Daoy (cell line): ENCODE results near the gene CAV2. TPM values are rescaled to one million over a fixed set of nuclear protein-coding genes. Genes with fewer than 3 reads are reported as not detected.
"Not testable (repeated sequence)": the region's sequence is repeated elsewhere in the genome, so short reads cannot be mapped to it uniquely, and the experiment has no call there.

Experiments used
- DNase-seq: peaks from one replicate; pipeline ENCODE4 v3.0.0-alpha.2; 2015; ENCODE audit warnings: low read depth
- total RNA-seq: library from RNA; depleted of rRNA; stranded (reverse); fragments of >200 nt; shearing (Covaris generic); gene quantifications from 2 replicates; pipeline ENCODE4 v1.2.3, GENCODE V29; 2014; rRNA removed

Gene CAV2, protein sequence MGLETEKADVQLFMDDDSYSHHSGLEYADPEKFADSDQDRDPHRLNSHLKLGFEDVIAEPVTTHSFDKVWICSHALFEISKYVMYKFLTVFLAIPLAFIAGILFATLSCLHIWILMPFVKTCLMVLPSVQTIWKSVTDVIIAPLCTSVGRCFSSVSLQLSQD
- total RNA-seq: 150 and 191 TPM in 2 replicates

DNA sequence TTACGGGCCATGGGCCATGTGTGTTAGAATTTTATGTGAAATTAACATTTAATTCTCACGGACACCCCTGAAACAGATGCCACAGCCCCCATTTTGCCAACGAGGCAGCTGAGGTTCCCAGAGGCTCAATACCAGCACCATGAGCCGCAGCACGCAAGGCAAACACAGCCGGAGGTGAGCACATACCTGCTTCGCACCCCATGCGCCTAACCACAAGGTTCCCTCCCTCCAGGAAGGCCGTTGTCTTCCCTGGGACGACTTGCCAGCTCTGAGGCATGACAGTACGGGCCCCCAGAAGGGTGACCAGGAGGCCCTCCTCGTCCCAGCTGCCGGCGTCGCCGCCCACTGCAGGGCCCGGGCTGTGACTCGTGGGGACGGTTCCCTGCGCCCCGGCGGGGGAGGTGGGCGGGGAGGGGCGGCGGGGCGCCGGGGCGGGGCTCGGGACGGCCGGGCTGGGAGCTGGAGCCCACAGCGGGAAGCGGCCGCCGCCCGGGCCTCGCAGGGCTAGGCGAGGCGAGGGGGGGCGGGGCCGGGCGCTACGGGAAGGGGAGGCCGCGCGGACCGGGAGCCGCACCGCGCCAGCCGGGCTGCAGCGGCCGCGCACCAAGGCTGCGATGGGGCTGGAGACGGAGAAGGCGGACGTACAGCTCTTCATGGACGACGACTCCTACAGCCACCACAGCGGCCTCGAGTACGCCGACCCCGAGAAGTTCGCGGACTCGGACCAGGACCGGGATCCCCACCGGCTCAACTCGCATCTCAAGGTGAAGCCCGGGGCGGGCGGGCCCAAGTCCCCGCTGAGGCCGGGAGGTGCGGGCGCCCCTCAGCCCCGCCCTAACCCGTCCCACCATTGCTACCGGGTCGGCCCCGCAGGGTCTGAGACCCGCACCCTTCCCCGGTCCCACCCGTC, at the start of gene CAV2:
Gene CAV2 (plus strand): TSS at position 571 of the 910 bp plus-strand sequence. CDS start 44 bp downstream, at position 615.
- peak; percentile 89 for DNase-seq

DNA sequence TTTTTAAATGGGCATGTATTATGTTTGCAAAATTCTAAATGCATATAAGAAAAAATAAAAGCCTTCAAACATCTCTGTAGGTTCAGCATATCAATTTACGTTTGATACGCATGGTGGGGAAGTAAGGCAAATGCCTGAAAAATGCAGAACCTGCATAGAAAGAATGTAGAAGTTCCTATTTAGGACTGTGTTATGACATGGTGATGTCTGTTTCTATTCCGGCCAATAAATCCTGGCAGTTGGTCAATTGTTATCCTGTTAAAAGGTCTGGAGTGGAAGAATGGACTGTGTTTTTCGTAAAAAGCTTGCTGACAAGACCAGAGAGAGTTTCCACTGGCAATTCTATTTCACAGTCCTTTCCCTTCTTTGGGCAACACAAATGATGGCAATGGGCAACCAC, 49.6 kb upstream of the CAV2 start:
- no peak for DNase-seq

DNA sequence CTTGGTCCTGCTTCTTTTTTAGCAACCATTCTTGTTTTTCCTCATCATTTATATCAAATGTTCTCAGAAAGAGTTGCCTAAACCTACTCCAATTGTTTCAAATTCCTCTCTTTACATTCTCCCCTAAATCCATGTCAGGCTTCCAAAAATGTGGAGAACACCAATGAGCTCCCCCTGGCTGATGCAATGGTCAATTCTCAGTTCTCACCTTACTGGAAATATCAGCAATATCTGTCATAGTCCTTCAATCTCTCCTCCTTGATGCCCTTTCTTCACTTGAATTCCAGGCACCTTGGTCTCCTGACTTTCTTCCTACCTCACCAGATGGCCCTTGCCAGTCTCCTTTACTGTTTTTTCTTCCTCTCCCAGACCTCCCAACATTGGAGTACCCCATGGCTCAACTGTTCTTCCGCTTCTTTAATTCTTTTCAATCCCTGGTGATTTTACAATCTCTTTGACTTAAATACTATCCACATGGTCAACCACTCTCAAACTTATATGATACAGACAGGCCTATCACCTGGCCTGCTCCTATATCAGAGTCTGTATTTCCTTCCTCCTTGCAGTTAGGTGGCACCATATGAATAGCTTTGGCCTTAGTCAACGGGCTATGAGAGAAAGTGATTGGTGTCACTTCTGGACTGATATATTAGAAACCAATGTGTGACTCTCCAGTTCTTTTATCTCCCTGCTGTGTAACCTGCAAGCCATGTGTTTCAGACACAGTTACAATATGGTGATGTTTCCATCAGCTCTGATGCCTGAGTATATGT, 47.4 kb upstream of the CAV2 start:
- DNase-seq: no peak

DNA sequence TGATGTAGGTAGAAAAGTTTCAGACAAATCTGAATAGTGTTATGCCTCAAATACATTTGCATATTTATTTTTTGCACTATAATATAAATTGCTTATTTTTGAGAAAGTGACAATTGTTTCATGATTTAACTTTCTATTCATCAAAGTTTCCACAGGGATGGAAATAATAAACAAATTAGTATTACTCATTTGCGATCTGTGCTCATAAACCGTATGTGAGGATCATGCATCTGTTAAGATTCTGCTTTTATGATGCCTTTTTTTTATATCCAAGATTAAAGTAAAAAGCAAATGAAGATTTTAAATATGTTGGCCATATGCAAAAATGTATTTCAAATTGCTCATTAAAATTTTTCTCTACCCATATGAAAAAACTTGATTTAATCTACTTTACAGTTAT, 45.2 kb upstream of the CAV2 start:
- DNase-seq: no peak

DNA sequence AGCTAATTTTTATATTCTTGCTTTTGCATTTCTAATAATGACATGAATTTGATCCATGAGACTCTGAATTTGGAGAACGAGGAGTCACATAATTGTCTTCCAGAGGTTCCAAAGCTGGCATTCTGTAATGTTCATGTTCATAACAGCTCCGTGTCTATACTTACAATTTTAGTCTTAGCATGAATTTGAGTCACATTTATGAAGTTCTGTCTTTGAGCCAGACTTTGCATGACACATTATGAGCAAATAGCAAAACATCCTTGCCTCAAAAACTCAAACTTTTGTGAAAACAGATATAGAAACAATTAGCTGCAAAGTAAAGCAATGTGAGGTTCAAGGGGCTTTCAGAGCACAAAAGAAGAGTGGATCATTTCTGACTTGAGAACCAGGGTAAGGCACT, 44.5 kb upstream of the CAV2 start:
- peak; percentile 49 for DNase-seq

DNA sequence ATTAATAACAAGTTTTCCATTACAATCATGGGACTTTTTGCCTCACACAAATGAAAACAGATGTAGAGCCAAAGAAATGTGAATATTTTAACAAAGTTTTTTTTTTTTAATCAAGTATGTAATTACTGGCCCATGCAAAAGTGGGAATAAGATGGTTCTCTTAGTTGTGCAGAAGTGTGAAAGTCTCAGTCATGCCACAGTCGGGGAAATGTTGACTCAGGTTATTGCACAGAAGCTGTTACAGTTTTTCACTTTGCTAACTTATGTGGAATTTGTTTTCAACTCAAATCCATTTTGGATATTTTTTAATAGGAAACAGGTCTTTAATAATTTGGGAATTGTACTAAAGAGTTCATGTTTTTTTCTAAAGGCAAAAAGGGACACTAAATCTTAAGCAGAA, 44.0 kb upstream of the CAV2 start:
- no peak for DNase-seq

DNA sequence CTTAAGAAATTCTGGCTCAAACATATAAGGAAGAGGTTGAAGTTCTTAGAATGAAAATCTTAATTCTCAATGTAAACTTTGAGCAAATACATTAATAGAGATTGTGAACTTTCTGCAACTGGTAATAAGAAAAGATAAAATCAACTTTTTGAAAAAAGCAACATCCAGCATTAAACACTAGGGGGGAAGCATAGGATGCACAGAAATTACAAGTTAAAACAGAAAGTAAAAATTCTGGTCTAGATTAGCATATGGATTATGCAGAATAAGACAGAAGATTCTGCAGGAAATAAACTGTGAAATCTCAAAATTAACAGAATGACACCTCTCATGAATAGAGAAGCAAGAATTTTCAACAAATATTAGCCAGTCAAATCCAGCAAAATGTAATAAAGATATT, 38.0 kb upstream of the CAV2 start:
- no peak for DNase-seq

DNA sequence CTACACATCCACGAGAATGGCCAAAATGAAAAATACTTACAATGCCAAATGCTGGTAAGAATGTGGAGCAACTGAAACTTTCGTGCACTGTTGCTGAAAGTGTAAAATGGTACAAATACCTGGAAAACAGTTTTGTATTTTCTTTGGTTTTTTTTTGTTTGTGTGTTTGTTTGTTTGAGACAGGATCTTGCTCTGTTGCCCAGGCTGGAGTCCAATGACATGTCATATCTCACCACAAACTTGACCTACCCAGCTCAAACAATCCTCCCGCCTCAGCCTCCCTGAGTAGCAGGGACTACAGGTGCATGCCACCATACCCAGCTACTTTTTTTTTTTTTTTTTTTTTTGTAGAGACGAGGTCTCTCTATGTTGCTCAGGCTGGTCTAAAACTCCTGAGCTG, 35.6 kb upstream of the CAV2 start:
- no peak for DNase-seq

DNA sequence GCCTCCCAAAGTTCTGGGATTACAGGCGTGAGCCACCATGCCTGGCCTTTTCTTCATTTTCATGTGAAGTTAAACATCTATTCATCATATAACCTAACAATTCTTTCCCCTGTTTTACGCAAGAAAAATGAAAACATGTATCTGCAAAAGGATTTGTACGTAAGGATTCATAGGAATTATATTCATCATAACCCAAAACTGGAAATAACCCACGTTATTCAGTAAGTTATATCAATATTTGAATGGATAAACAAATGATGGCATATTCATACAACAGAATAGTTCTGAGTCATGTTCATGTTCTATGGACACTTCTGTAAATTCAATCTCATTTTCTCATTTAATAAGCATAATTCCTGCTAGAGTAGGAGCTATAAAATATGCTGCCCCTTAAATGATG, 35.2 kb upstream of the CAV2 start:
- DNase-seq: no peak

DNA sequence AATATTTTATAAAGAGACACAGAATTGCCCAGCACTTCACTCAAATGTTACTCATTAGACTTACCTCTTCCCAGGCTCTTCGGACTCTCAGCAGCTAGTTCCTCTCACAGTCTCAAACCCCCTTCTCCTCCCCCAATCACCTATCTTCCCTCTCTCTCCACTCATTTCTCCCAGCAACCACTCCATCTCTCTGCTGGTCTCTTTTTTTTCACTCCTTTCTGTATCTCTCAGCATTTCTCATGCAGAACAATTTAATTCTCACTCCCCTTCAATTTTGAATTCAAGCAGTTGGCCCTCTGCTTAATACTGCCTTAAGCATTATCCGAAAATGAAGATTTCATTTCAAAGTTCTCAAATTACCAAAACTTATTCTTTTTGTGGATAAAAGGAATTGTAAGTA, 34.4 kb upstream of the CAV2 start:
- no peak for DNase-seq

DNA sequence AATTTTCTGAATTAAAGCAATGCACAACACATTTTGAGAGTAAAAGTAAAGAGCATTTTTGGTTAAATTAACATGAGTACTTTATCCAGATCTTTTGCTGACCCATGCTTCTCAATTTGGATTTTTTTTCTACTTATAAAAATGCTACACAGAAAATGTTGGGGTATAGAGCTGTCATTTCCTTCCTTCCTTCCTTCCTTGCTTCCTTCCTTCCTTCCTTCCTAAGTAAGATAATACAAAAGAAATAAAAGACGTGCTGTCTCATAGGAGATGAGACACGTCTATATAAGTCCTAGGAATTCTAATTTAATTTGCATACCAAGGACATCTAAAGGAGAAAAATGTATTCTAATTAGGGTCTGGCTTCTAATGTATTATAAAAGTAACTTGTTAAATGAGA, 31.0 kb upstream of the CAV2 start:
- no peak for DNase-seq

DNA sequence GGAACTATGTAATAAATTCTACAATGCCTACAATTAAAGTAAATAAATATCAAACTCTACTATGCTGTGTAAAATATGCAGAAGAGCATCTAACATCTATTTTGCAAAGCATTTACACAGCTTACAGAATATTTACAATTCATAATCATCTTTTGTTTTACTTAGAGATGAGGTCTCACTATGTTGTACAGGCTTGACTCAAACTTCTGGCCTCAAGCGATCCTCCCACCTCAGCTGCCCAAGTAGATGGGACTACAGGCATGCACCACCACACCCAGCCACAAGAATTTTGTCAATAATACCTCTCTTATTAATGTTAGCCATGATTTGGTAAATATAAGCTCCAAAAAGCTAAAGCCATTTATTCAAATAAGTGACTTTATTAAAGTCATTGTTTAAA, 21.9 kb upstream of the CAV2 start:
- no peak for DNase-seq

DNA sequence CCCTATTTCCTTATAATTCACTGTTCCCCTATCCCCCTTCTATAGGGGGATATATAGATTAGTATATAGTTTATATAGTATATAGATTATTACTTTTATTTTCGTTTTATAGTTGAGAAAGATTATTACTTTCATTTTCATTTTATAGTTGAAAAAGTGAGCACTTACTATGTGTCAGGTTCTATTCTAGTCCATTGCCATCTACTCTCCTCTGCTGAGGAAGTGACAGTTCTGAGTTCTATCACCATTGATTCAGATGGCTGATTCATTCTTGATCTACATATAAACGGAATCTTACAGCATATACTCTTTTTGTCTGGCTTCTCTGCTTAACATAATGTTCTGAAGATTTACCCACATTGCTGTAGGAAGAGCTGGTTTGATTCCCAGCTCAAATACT, 20.7 kb upstream of the CAV2 start:
- DNase-seq: no peak

DNA sequence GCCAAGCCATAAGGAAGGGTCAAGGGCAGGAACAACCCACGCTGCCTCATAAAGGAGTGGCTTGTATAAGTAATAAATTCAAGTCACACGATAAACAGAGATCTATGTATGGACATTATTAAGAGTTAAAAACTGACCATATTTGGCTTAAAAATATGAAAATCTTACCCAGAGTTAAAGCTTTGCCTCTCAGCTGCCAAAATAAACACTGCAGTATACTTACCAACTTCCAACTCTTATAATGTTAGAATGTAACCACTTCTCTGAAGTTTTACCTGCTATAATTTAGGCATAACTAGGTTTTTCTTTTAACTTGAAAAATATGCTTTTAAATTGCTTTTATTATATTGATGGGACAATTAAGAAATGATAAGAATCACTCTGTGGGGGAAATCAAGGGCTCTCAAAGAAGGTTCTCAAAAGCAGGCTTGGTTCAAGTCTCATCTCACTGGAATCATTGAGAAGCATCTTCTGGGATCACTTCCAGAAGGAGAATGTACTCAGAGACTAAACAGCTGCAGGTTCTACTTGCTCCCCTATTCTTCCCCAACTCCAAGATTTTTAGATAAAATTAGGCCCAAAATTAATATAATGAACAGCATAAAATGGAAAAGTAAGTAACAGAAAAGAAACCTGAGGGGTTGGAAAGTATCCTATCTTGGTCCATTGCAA, 16.1 kb upstream of the CAV2 start:
- DNase-seq: no peak

DNA sequence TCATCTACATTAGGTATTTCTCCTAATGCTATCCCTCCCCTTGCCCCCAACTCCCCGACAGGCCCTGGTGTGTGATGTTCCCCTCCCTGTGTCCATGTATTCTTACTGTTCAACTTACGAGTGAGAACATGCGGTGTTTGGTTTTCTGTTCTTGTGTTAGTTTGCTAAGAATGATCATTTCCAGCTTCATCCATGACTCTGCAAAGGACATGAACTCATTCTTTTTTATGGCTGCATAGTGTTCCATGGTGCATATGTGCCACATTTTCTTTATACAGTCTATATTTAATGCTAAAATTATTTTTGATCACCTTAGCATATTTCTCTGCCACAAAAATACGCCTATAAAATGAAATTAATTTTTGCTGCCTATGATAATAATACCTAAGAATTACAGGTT, 15.1 kb upstream of the CAV2 start:
- DNase-seq: not testable (repeated sequence)

DNA sequence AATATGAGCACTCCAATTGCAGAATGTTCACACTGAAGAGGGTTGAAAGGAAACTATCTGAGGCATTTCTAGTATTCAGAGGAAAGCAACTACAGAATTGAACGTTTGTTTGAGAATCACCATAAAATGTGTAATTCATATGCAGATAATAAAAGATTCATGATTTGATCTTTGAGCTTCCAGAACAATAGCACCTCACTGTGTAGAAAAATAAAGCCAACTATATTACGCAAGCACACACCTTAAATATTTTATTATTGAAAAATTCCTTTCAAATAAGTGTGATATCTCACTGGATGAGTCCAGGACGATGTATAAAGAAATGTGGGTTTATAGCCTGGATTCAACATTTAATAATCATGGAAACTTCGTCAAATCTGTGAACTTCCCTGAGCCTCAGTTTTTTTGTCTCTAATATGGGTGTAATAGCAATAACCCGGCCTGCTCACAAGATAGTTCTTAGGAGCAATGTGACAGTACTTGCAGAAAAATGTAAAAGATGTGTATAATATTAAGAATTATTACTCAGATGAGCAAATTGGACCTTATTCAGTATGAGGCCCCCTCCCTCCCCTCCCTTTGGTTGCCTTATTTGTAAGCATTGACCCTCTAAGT, 11.5 kb upstream of the CAV2 start:
- no peak for DNase-seq

DNA sequence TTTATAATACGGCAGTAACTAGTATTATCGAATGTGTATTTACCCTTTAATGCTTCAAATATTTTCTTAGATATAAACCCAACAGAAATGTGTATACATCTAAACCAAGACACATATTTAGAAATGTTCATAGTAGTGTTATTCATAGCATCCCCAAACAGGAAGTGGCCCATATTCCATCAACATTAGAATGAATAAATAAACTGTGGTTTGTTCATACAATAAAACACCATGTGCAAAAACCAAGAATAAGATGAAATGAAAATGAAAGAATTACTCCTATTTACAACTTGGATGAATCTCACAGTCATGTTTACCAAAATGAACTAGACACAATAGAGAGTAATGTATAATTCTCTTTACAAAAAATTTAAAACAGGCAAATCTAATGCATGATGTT, 9.2 kb upstream of the CAV2 start:
- DNase-seq: no peak

DNA sequence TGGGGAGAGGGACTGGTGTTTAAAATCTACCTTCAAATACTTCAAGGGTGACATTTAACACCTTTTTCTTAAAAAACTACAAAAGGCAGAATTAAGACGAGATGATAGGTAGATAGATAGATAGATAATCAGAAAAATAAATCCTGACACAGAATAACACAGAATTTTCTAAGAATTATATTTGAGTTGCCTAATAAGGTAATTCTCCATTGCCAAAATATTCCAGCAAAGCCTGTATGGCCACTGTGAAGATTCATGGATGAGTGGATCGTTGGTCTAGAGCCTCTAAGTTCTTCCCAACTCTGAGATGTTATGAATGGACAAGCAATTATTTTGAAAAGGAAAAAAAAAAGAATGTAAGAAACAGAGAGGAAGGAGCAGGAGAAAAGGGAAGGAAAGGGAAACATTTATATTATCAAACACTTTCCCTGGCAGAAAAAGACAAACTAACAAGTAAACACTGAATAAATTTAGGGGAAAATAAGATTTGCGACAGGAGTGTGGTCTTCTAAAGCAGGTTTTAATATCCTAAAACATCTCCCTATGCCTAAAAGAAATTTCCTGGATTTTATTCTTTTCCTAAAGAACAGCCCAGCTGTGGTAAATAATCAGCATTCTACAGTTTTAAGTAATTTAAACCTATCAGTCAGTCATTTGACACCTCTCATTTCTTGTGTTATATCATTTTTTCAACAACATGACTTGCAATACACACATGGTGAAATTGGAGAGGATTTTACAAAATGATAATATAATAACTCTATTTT, 7.5 kb upstream of the CAV2 start:
- no peak for DNase-seq

DNA sequence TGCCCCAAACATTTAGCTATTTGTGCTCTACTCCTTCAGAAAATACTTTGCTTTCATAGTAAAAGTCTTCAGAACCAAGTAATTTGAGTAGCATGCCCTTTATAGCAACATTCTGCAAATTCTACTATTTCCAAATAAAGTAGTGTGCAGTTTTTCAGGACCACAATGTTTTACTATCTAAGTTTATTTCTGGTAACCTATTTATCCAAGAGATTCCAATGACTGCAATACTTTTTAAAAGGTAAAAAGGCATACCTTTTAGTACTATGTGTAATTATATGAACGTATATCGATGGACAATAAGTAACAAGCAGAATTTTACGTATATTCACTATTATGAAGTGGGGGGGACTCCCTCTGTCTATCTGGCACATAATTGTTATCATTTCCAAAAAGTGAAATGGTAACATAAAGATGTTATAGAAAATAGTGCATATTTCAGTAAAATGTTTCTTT, 6.9 kb upstream of the CAV2 start:
- DNase-seq: no peak

DNA sequence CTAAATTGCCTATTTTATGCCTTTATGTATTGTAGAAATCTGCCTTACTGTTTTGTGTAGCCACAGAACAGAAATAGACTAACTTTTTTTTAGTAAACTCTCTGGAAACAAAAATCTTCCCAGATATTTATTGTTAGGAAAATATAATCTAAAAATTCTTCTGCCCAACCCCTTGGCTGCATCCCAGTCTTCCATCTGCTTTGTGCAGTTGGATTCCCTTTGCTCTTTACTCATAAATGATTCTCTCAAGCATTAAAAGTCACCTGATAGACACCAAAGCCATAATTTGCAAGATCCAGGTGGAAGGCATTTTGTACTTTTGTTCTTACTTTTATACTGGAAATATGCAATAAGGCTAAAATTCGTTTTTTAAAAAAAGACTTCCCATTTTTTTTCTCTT, 6.1 kb upstream of the CAV2 start:
- no peak for DNase-seq

DNA sequence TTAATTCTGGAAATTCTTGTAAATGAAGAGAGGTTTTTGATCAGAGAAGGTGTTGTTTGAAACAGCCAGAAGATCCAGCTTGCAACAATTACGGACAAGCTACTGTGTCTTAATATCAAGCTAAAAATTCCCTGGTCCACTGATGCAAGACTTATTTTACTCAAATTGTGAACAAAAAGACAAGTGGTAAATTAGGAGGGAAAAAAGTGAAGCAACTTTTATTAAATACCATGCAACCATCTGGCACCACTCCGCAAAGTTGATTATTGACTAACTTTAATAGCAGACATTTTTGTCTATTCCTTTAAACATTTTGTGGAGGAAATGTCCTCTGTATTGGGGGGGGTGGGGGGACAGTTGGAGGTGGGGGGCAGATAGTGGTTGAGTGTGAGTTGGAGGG, 5.1 kb upstream of the CAV2 start:
- no peak for DNase-seq
